Endometrial microvascular endothelial cells (primary cell): ENCODE measurements around the gene FNDC3B. TPM values are rescaled to one million over a fixed set of nuclear protein-coding genes. Genes with fewer than 3 reads are reported as not detected.

Source experiments
- in situ Hi-C: cut with HindIII; loops from 2 replicates; pipeline ENCODE4 v1.10.0; 2017; ENCODE audit warnings: low sequenced_read_pairs, low pct_unique_long_range_greater_than_20kb; ENCODE audit errors: inconsistent ontology term
- total RNA-seq: library from RNA; depleted of rRNA; stranded (reverse); fragments of >200 nt; gene quantifications from one replicate; pipeline ENCODE4 v1.2.3, GENCODE V29; 2015; ENCODE audit errors: inconsistent ontology term

Gene FNDC3B
- total RNA-seq, 1 donor from 2014 or later: 83.1 TPM

DNA sequence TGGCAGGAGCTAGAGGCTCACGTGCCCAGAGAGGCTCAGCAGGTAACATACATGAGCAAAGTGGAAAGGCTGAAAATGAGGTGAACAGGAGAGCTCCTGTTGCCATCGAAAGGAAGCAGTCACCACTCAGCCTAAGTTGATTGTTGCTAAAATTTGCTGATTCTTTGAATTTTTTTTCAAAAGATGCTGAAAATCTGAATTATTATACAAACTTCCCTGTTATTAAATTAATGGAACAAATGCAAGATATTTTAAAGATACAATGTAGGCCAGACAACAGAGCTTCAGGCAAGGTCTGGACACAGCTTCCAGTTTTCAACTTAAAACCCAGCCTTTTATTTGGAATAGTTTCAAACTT, 257.6 kb downstream of the FNDC3B start:
- in situ Hi-C loops: no loop called here

GRCh38 chr3:172298247-172298646, 258.9 kb downstream of the FNDC3B start:
- in situ Hi-C loops: no loop called here

GRCh38 chr3:172300187-172300586, 260.8 kb downstream of the FNDC3B start:
- in situ Hi-C loops: no loop called here

DNA sequence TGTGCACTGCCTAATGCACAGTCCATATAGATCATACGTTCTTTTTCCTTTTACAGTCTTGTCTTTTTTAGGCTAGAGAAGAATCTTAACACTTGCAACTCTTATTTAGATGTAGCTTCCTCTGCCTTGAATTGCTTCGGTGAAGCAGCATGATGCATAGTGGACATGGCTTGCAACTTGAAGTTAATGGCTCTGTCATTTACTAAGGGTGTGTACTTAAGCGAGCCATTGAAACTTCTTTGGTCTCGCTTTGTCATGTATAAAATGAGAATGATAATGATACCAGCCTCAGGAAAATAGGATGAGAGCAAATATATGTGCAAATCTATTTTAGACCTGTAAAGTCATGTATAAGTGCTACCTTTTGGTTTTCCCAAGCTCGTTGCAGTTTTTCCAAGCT, 261.5 kb downstream of the FNDC3B start:
- in situ Hi-C loops: no loop called here

- in situ Hi-C loops: no loop called here
Observed at GRCh38 chr3:172302203-172302602, 262.8 kb downstream of the FNDC3B start.

GRCh38 chr3:172303181-172303580, 263.8 kb downstream of the FNDC3B start:
- in situ Hi-C loops: no loop called here

DNA sequence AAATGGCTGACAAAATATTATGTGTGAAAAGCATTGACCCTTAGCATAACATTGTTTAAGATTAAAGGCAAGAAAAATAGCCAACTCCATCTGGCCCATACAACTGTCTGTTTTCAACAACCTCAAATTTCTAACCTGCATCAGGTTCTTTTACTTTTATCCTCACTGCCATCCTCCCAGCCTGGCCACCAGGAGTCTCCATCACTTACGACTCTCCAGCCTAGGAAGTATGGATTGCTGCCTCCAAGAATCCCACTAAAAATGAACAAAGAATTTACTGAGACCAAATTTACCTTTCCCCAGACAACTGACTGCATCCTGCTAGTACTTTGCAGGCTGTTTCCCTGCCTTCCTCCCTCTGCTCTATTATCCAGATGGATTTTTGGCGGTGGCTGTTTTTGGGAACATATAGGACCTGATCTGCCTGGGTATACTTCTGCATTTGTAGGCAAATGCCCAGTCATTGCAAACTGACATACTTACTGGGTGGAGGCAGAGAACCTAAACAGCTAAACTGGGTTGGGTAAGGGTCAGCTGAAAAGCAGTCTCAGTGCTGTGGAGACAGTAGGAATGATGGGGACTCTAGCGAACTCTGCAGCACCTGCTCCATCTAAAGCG, 264.7 kb downstream of the FNDC3B start:
- in situ Hi-C loops: no loop called here

GRCh38 chr3:172305552-172305951, 266.2 kb downstream of the FNDC3B start:
- in situ Hi-C loops: no loop called here

GRCh38 chr3:172305974-172306373, 266.6 kb downstream of the FNDC3B start:
- in situ Hi-C loops: no loop called here

DNA sequence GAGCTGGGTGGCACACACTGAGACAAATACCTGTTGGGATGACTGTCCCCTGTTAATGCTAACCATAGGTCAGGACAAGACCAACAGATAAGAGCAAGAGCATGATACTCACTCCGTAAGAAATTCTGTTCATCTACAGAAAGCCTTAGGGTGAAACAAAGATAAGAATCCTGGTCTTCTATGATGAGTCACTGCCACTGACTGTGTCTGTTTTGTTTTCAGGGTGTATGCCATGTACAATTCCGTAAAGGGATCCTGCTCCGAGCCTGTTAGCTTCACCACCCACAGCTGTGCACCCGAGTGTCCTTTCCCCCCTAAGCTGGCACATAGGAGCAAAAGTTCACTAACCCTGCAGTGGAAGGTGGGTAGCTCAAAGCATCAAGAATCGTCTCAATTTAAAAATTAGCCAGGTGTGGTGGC, 267.8 kb downstream of the FNDC3B start:
- in situ Hi-C loops: no loop called here

GRCh38 chr3:172309059-172309458, 269.7 kb downstream of the FNDC3B start:
- in situ Hi-C loops: no loop called here

DNA sequence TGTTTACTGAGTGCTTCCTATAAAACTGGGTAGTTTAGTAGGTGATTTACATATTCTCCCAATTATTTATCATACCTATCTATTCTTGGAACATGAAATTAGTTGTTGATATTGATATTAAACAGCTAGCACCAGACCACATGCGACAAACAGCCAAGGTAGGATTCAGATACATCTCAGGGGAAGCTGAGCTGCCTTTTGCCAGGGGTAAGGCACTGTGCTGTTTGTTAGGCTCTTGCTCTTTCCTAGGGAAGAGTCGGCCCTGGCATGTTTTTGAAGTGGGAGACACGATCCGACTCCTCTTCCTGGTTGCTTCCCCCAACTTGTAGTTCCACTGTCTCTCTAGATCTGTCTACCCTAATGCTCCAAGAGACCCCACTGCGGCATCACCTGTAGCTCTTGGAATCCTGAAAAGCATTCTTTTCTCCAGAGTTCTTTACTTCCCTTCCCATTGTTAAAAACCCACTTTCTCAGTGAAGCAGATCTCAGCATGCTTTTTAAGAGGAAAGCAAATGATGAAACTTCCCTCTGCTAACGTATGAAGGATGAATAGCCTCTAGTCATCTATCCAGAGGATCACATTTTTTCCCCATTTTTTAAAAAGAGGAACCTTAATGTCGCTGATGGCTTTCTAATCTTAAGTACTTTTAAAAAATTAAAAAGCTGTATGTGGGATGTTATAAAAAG, 270.5 kb downstream of the FNDC3B start:
- in situ Hi-C loops: no loop called here

DNA sequence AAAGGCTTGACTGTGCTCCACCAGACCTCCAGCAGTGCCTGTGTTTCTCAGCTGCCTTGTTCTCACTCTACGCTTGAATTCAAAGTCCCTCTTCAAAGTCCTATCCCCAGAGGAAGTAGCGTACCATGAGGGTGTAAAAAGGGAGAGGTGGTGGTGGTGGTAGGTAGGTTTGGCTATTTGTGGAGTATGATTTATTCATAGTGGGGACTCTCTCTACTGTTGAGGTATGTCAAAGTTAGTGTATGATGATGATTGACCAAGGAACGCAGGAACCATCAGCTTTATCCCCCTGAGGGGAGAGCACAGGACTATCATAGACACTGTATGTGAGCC, 271.0 kb downstream of the FNDC3B start:
- in situ Hi-C loops: no loop called here

DNA sequence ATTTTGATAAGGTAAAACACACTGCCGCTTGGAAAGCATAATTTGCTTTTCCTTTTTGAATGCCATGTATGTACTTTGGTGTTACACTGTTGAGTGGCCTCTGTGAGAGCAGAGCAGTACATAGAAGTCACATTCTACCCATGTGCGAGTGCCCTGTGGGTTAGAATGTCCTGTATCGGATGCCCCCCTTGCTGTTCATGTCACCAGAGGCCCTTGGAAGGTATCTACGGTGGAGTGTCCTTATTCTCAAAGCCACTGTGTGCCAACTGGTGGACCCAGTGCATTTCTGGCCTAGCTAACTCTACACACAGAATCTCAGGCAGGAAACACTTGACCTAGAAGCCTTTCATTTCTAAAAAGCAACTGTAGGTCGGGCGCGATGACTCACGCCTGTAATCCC, 271.8 kb downstream of the FNDC3B start:
- in situ Hi-C loops: no loop called here

GRCh38 chr3:172312001-172312400, 272.6 kb downstream of the FNDC3B start:
- in situ Hi-C loops: no loop called here

DNA sequence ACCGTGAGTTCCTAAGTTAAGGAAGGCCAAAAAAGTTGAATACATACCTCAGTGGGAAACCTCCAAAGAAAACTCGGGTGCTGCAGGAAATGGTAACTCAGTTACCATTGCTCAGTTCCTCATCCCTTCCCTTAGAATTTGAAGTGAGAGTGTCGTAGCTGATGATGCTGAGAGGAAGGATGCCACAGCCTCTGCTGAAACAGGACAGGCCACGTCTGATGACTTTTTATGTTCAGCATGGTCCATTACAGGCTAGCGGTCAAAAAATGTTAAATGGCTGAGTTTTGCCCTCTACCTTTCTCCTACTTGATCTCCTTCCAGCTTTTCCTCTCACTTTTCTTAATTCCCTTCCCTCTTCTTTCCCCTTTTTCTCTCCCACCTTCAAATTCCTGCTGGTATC, 273.3 kb downstream of the FNDC3B start:
- in situ Hi-C loops: no loop called here

- in situ Hi-C loops: no loop called here
Observed at GRCh38 chr3:172313671-172314070, 274.3 kb downstream of the FNDC3B start.

DNA sequence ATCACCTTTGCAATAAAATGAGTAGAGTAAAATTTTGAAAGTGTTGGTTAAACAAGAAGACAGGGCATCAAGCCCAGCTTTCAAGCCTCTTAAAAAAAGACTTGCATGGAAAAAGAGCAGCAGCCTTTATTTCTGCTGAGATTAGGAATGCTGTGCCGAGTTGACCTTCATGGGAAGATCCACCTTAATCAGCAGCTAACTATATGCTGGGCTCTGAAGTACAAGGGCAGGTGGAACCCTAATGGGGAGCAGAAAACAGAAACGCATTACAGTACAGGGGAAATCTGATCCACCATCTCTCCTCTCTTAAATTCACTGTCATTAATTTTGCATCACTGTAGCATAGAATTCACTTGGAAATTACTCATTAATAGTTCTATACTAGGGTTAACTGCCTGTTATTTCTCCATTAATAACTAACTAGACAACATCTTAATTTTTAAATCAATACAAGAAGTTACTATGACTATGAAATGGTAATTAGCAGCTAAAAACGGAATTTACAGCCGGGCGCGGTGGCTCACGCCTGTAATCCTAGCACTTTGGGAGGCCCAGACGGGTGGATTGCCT, 275.3 kb downstream of the FNDC3B start:
- in situ Hi-C loops: no loop called here

DNA sequence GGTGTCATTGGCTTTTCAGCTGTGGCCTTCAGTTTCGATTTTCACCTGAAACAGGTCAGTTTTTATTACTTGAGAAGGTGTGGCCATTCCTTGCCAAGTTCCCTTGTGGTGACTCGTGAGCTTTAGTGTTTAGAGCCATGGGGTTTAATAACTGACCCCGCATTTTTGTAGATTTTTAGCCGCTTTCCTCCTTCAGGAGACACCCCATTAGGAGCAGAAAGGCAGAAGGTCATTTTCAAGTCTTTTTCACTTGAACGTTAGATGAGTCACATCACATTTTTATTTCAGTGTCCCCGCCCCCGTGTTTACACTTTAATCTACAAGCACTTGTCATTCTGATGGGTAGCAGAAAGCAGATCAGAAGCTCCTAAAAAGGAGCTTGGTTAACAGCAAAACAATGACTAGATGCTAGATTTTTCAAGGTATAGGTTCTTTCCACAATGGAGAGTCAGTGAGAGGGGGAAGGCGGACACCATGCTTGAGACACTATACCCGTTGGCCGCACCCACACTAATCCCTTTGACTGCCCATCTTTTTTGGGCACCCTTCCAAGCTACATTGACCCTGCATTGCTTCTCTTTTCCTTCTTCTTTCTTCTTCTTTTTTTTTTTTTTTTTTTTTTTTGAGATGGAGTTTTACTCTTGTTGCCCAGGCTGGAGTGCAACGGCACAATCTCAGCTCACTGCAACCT, 276.2 kb downstream of the FNDC3B start:
- in situ Hi-C loops: no loop called here

DNA sequence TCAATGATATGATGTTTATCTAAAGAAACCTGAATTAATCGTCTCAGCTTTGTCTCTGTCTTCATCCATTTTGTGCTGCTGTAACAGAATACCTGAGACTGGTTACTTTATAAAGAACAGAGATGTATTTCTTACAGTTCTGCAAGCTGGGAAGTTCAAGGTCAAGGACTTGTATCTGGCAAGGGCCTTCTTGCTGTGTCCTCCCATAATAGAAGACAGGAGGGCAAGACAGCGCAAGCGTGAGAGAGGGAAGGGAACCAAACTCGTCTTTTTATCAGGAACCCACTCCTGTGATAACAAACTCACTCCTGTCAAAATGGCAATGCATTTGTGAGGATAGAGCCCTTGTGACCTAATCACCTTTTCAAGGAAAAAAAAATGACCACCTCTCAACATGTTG, 277.4 kb downstream of the FNDC3B start:
- in situ Hi-C loops: no loop called here
